SK-N-SH treated with all-trans-retinoic acid at 6 μM for 48 hours (cell line): ENCODE data around the gene RPS19BP1.

Experiments used
- ATAC-seq: fragments of 200-7000 bp; cut with Tn5 transposase; 3 replicates; pipeline ENCODE4 v1.9.1; 2020; ENCODE audit warnings: mild to moderate bottlenecking, moderate library complexity
- BACH2 ChIP-seq: fragments of 250-450 bp; sonication (Bioruptor Pico); IDR thresholded peaks from 2 replicates; pipeline ENCODE4 v1.9.0; 2021; ENCODE audit warnings: mild to moderate bottlenecking, borderline replicate concordance
- CREB5 ChIP-seq: fragments of 250-450 bp; sonication (Bioruptor Pico); IDR thresholded peaks from 2 replicates; pipeline ENCODE4 v1.5.1; 2020; ENCODE audit warnings: low read depth, mild to moderate bottlenecking, moderate library complexity
- CSDC2 ChIP-seq: fragments of 250-450 bp; sonication (Bioruptor Pico); IDR thresholded peaks from 2 replicates; pipeline ENCODE4 v1.5.0; 2020; ENCODE audit warnings: mild to moderate bottlenecking, moderate library complexity
- CSRNP3 ChIP-seq: fragments of 250-450 bp; sonication (Bioruptor Pico); IDR thresholded peaks from 2 replicates; pipeline ENCODE4 v1.5.1; 2021; ENCODE audit warnings: mild to moderate bottlenecking, moderate library complexity
- ESRRG ChIP-seq: fragments of 250-450 bp; sonication (Bioruptor Pico); IDR thresholded peaks from 2 replicates; pipeline ENCODE4 v1.6.1; 2021; ENCODE audit warnings: mild to moderate bottlenecking
- GLIS3 ChIP-seq: fragments of 250-450 bp; sonication (Bioruptor Pico); IDR thresholded peaks from 2 replicates; pipeline ENCODE4 v1.5.0; 2020; ENCODE audit warnings: mild to moderate bottlenecking, moderate library complexity
- ISL1 ChIP-seq: fragments of 250-450 bp; sonication (Bioruptor Pico); IDR thresholded peaks from 2 replicates; pipeline ENCODE4 v2.1.2; 2022; ENCODE audit warnings: mild to moderate bottlenecking, moderate library complexity
- OSR1 ChIP-seq: fragments of 250-450 bp; sonication (Bioruptor Pico); IDR thresholded peaks from 2 replicates; pipeline ENCODE4 v1.8.0; 2022; ENCODE audit warnings: moderate library complexity, mild to moderate bottlenecking, inconsistent platforms
- PATZ1 ChIP-seq: fragments of 250-450 bp; sonication (Bioruptor Pico); IDR thresholded peaks from 2 replicates; pipeline ENCODE4 v1.8.0; 2020; ENCODE audit warnings: mild to moderate bottlenecking, moderate library complexity, borderline replicate concordance
- RARB ChIP-seq: fragments of 250-450 bp; sonication (Bioruptor Pico); IDR thresholded peaks from 2 replicates; pipeline ENCODE4 v1.8.0; 2021; ENCODE audit warnings: mild to moderate bottlenecking, moderate library complexity
- SNAI2 ChIP-seq: fragments of 250-450 bp; sonication (Bioruptor Pico); IDR thresholded peaks from 2 replicates; pipeline ENCODE4 v1.5.0; 2020; ENCODE audit warnings: mild to moderate bottlenecking, moderate library complexity
- TCF4 ChIP-seq: fragments of 250-450 bp; sonication (Bioruptor Pico); IDR thresholded peaks from 2 replicates; pipeline ENCODE4 v1.8.0; 2021; ENCODE audit warnings: mild to moderate bottlenecking, moderate library complexity, borderline replicate concordance
- TOX ChIP-seq: fragments of 250-450 bp; sonication (Bioruptor Pico); IDR thresholded peaks from 2 replicates; pipeline ENCODE4 v1.8.0; 2021; ENCODE audit warnings: mild to moderate bottlenecking, moderate library complexity, borderline replicate concordance
- TSHZ2 ChIP-seq: fragments of 250-450 bp; sonication (Bioruptor Pico); IDR thresholded peaks from 2 replicates; pipeline ENCODE4 v1.5.0; 2020; ENCODE audit warnings: mild to moderate bottlenecking, moderate library complexity
- ZC3H10 ChIP-seq: fragments of 250-450 bp; sonication (Bioruptor Pico); IDR thresholded peaks from 2 replicates; pipeline ENCODE4 v1.5.1; 2021; ENCODE audit warnings: mild to moderate bottlenecking, moderate library complexity
- ZFP3 ChIP-seq: fragments of 250-450 bp; sonication (Bioruptor Pico); IDR thresholded peaks from 2 replicates; pipeline ENCODE4 v1.5.0; 2020; ENCODE audit warnings: mild to moderate bottlenecking, moderate library complexity
- ZFP30 ChIP-seq: fragments of 450-650 bp; formaldehyde crosslinking; IDR thresholded peaks from 2 replicates; pipeline ENCODE4 v1.5.0; 2022; ENCODE audit warnings: mild to moderate bottlenecking, moderate library complexity
- ZNF565 ChIP-seq: fragments of 450-650 bp; formaldehyde crosslinking; conservative IDR thresholded peaks from 2 replicates; pipeline ENCODE4 v1.5.0; 2020; ENCODE audit warnings: low read depth, mild to moderate bottlenecking, moderate library complexity
- ZNF70 ChIP-seq: fragments of 450-650 bp; formaldehyde crosslinking; IDR thresholded peaks from 2 replicates; pipeline ENCODE4 v1.5.0; 2020; ENCODE audit warnings: mild to moderate bottlenecking, moderate library complexity
- ZNF8 ChIP-seq: fragments of 450-650 bp; formaldehyde crosslinking; IDR thresholded peaks from 2 replicates; pipeline ENCODE4 v1.5.0; 2020; ENCODE audit warnings: mild to moderate bottlenecking, moderate library complexity

The RPS19BP1 gene

GRCh38 chr22:39498368-39498767 is 34.2 kb downstream of the RPS19BP1 start:
- ATAC-seq = no peak

GRCh38 chr22:39497429-39497828 is 35.1 kb downstream of the RPS19BP1 start:
- TF ChIP-seq TOX (CRISPR knock-in tag) (no peak), ZC3H10 (CRISPR knock-in tag) (no peak), PATZ1 (CRISPR knock-in tag) (no peak), BACH2 (CRISPR knock-in tag) (no peak), ZFP30 (CRISPR knock-in tag) (no peak)
- ATAC-seq = no peak

More at GRCh38 chr22:39498368-39498767, 34.2 kb downstream of the RPS19BP1 start:
- TF ChIP-seq ZNF70 (CRISPR knock-in tag) (no peak), TOX (CRISPR knock-in tag) (no peak), GLIS3 (CRISPR knock-in tag) (no peak), BACH2 (CRISPR knock-in tag) (no peak), ZNF565 (CRISPR knock-in tag) (no peak), OSR1 (CRISPR knock-in tag) (no peak), TCF4 (CRISPR knock-in tag) (no peak), CSDC2 (no peak), ZC3H10 (CRISPR knock-in tag) (no peak), SNAI2 (CRISPR knock-in tag) (no peak), ZFP3 (CRISPR knock-in tag) (no peak), ZFP30 (CRISPR knock-in tag) (no peak), PATZ1 (CRISPR knock-in tag) (no peak), ZNF8 (CRISPR knock-in tag) (no peak), ESRRG (CRISPR knock-in tag) (no peak), CSRNP3 (CRISPR knock-in tag) (no peak)

GRCh38 chr22:39496131-39496838 is 36.3 kb downstream of the RPS19BP1 start:
- peak; percentile 95 for ATAC-seq
- TF ChIP-seq ESRRG (CRISPR knock-in tag) = no peak

GRCh38 chr22:39494471-39495120 is 38.0 kb downstream of the RPS19BP1 start:
- no peak for TF ChIP-seq OSR1 (CRISPR knock-in tag)
- no peak for TF ChIP-seq SNAI2 (CRISPR knock-in tag)
- no peak for TF ChIP-seq ZC3H10 (CRISPR knock-in tag)
- TF ChIP-seq ZFP30 (CRISPR knock-in tag) = no peak
- no peak for TF ChIP-seq ZNF565 (CRISPR knock-in tag)
- no peak for TF ChIP-seq TCF4 (CRISPR knock-in tag)
- TF ChIP-seq ESRRG (CRISPR knock-in tag) = no peak
- no peak for TF ChIP-seq TOX (CRISPR knock-in tag)
- no peak for TF ChIP-seq RARB (CRISPR knock-in tag)
- TF ChIP-seq ZNF8 (CRISPR knock-in tag) = no peak
- no peak for TF ChIP-seq ZNF70 (CRISPR knock-in tag)
- no peak for TF ChIP-seq CREB5 (CRISPR knock-in tag)
- TF ChIP-seq ISL1 (CRISPR knock-in tag) = no peak
- no peak for TF ChIP-seq TSHZ2
- no peak for TF ChIP-seq GLIS3 (CRISPR knock-in tag)
- ATAC-seq = no peak
